Activated T-helper 17 cell treated with anti-CD3 and anti-CD28 coated beads, Interleukin-2, amount 50 U/mL, for 72 hours (primary cell): ENCODE data around the gene FMO3. TPM values are rescaled to one million over a fixed set of nuclear protein-coding genes. Genes with fewer than 3 reads are reported as not detected.

Experiments used
- ATAC-seq: fragments of 150-1000 bp; cut with Tn5 transposase; replicated peaks from 2 replicates; pipeline ENCODE4 v1.10.0; 2021; ENCODE audit warnings: mild to moderate bottlenecking, moderate library complexity
- H3K27ac Mint-ChIP-seq: one replicate; pipeline ENCODE4 v1.8.0; 2022; ENCODE audit warnings: mixed read lengths
- H3K27me3 Mint-ChIP-seq: one replicate; pipeline ENCODE4 v1.8.0; 2022; ENCODE audit warnings: mixed read lengths
- H3K36me3 Mint-ChIP-seq: one replicate; pipeline ENCODE4 v1.8.0; 2022; ENCODE audit warnings: low read depth, mild to moderate bottlenecking, mixed read lengths
- H3K4me1 Mint-ChIP-seq: one replicate; pipeline ENCODE4 v1.8.0; 2022; ENCODE audit warnings: mixed read lengths
- H3K4me3 Mint-ChIP-seq: one replicate; pipeline ENCODE4 v1.8.0; 2022; ENCODE audit warnings: mild to moderate bottlenecking, mixed read lengths
- H3K9me3 Mint-ChIP-seq: one replicate; pipeline ENCODE4 v1.8.0; 2022; ENCODE audit warnings: mixed read lengths
- total RNA-seq, 2 donors: library from RNA; stranded (reverse); gene quantifications; one replicate each; pipeline ENCODE4 v1.2.3, GENCODE V29; 2022

Gene FMO3
- total RNA-seq, 2 donors from 2014 or later: not detected

DNA sequence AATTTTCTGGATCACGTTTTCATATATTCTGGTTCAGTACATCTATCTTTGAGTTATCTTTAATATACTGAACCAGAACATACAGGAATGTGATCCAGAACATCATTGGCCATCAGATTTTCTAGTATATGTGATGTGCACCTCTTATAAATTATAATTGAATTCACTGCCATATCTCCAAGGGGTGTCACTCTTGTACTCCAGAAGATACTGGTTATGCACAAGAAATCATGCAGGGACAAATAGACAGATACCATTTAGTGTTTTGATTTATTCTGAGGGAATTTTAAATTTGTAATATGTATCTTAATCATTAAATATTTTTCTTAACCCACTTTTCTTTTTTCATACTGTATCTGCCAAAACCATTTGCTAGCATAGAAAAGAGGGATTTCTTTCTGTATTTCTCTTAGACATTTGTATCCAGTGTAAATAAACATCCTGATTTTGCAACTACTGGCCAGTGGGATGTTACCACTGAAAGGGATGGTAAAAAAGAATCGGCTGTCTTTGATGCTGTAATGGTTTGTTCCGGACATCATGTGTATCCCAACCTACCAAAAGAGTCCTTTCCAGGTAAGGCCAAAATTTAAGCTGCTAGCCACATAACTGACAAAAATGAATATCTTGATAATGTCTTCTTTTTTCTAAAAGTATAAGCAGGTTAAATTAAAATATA, 16.7 kb downstream of the FMO3 start:
- Mint-ChIP-seq H3K4me3 (no peak overlapping the region), H3K9me3 (no peaks in the 10 kb centered on the region), H3K27me3 (peaks cover 25% of the 10 kb centered on the region), H3K4me1 (no peaks in the 10 kb centered on the region), H3K27ac (no peak overlapping the region), H3K36me3 (no peaks in the 10 kb centered on the region)
- no peak for ATAC-seq

DNA sequence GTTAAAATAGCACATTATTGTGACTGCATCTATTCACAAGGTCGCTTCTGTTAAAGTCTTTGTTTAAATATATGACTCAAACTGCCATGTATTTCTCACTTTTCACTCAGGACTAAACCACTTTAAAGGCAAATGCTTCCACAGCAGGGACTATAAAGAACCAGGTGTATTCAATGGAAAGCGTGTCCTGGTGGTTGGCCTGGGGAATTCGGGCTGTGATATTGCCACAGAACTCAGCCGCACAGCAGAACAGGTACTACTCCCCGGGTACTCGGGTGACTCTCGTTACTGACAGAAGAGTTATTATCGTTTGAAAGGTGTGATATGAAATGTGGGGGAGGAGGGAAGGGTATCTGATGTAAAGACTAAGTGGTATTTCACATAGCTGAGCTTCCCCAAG, 17.3 kb downstream of the FMO3 start:
- Mint-ChIP-seq H3K4me3 (no peak overlapping the region), H3K9me3 (no peaks in the 10 kb centered on the region), H3K36me3 (no peaks in the 10 kb centered on the region), H3K27me3 (peaks cover 30% of the 10 kb centered on the region), H3K27ac (no peak overlapping the region), H3K4me1 (no peaks in the 10 kb centered on the region)
- no peak for ATAC-seq

DNA sequence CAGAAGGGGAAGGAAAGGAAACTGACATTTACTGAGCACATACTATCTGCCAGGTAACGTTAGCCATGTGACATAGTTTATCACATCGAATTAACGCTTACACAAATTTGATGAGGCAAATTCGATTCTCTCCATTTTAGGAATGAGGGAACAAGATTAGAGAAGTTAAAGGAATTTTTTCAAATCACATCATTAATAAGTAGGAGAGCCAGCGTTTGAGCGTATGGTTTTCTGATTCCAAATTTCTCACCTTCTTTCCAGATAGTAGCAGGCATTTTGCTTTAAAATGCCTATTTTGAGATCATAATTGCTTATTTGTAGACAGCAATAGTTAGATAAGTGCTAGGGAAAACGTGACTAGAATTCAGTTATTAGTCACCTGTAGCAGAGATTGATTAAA, 19.3 kb downstream of the FMO3 start:
- Mint-ChIP-seq H3K9me3 (no peaks in the 10 kb centered on the region), H3K4me1 (no peaks in the 10 kb centered on the region), H3K36me3 (no peaks in the 10 kb centered on the region), H3K27me3 (peaks cover 33% of the 10 kb centered on the region), H3K27ac (no peak overlapping the region), H3K4me3 (no peak overlapping the region)
- no peak for ATAC-seq

DNA sequence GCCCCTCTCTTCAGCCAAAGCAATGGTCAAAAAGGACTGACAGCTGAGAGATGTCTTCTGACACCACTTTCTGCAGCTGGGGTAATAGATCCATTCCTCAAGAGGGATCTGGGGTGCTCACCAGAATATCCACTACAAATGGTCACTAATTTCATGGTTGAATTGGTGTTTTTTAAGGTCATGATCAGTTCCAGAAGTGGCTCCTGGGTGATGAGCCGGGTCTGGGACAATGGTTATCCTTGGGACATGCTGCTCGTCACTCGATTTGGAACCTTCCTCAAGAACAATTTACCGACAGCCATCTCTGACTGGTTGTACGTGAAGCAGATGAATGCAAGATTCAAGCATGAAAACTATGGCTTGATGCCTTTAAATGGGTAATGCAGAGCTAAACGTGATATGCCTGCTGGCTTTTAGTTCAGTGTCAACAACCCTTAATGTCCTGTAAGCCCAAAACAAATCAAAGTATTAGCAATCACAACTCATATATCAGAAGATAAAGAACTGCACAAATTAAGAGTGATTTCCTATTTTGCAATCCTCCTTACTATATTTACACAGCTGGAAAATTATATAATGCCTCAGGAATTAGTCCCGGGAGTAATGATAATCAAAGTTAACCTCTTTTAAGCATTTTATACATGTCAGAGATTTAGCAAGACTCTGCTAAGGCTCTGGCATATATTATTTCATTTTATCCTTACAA, 20.1 kb downstream of the FMO3 start:
- no peaks in the 10 kb centered on the region for H3K36me3 Mint-ChIP-seq
- no peak overlapping the region for H3K4me3 Mint-ChIP-seq
- no peaks in the 10 kb centered on the region for H3K4me1 Mint-ChIP-seq
- peaks cover 36% of the 10 kb centered on the region for H3K27me3 Mint-ChIP-seq
- no peak for ATAC-seq
- H3K9me3 Mint-ChIP-seq: no peaks in the 10 kb centered on the region
- no peak overlapping the region for H3K27ac Mint-ChIP-seq

- Mint-ChIP-seq H3K4me3 (no peak overlapping the region), H3K36me3 (no peaks in the 10 kb centered on the region), H3K9me3 (no peaks in the 10 kb centered on the region), H3K4me1 (no peaks in the 10 kb centered on the region), H3K27ac (no peak overlapping the region), H3K27me3 (peaks cover 36% of the 10 kb centered on the region)
- no peak for ATAC-seq
Measured at GRCh38 chr1:171112119-171112518, 21.4 kb downstream of the FMO3 start.

DNA sequence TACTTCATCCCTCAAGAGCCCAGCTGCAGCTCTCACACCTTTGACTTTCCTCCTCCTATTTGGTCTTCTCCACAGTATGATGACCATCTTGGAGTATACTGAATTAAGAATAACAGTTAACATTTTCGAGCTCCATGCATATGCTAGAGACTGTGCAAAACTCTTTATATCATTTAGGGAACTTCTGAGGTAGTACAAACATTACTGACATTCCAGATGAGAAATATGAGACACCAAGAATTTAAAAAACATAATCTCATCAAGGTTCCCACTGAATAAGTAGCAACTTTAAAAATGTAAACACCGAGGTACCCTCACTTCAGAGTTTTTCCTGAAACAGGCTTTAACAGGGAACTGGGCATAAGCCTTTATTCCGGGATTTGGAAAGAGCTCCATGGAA, 22.7 kb downstream of the FMO3 start:
- H3K4me1 Mint-ChIP-seq: no peaks in the 10 kb centered on the region
- H3K27ac Mint-ChIP-seq: no peak overlapping the region
- peaks cover 38% of the 10 kb centered on the region for H3K27me3 Mint-ChIP-seq
- no peaks in the 10 kb centered on the region for H3K9me3 Mint-ChIP-seq
- H3K4me3 Mint-ChIP-seq: no peak overlapping the region
- H3K36me3 Mint-ChIP-seq: no peaks in the 10 kb centered on the region
- ATAC-seq: no peak

GRCh38 chr1:171115280-171115897, 24.7 kb downstream of the FMO3 start:
- peaks cover 31% of the 10 kb centered on the region for H3K27me3 Mint-ChIP-seq
- H3K4me3 Mint-ChIP-seq: no peak overlapping the region
- H3K4me1 Mint-ChIP-seq: no peaks in the 10 kb centered on the region
- ATAC-seq: no peak
- H3K9me3 Mint-ChIP-seq: no peaks in the 10 kb centered on the region
- no peaks in the 10 kb centered on the region for H3K36me3 Mint-ChIP-seq
- H3K27ac Mint-ChIP-seq: no peak overlapping the region

GRCh38 chr1:171116676-171117075, 26.0 kb downstream of the FMO3 start:
- Mint-ChIP-seq H3K27me3 (peaks cover 31% of the 10 kb centered on the region), H3K4me3 (no peak overlapping the region)

DNA sequence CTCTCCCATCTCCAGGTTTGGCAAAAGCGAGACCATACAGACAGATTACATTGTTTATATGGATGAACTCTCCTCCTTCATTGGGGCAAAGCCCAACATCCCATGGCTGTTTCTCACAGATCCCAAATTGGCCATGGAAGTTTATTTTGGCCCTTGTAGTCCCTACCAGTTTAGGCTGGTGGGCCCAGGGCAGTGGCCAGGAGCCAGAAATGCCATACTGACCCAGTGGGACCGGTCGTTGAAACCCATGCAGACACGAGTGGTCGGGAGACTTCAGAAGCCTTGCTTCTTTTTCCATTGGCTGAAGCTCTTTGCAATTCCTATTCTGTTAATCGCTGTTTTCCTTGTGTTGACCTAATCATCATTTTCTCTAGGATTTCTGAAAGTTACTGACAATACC, 26.4 kb downstream of the FMO3 start:
- no peak overlapping the region for H3K4me3 Mint-ChIP-seq
- H3K4me1 Mint-ChIP-seq: no peaks in the 10 kb centered on the region
- ATAC-seq: no peak
- H3K36me3 Mint-ChIP-seq: no peaks in the 10 kb centered on the region
- H3K27ac Mint-ChIP-seq: no peak overlapping the region
- H3K9me3 Mint-ChIP-seq: no peaks in the 10 kb centered on the region
- peaks cover 30% of the 10 kb centered on the region for H3K27me3 Mint-ChIP-seq

More at GRCh38 chr1:171116676-171117075, 26.0 kb downstream of the FMO3 start:
- no peaks in the 10 kb centered on the region for H3K4me1 Mint-ChIP-seq
- no peaks in the 10 kb centered on the region for H3K9me3 Mint-ChIP-seq
- H3K36me3 Mint-ChIP-seq: no peaks in the 10 kb centered on the region
- ATAC-seq: no peak
- H3K27ac Mint-ChIP-seq: no peak overlapping the region

- no peaks in the 10 kb centered on the region for H3K36me3 Mint-ChIP-seq
- no peak overlapping the region for H3K27ac Mint-ChIP-seq
- no peaks in the 10 kb centered on the region for H3K9me3 Mint-ChIP-seq
- H3K27me3 Mint-ChIP-seq: peaks cover 24% of the 10 kb centered on the region
- no peak for ATAC-seq
- no peak overlapping the region for H3K4me3 Mint-ChIP-seq
- H3K4me1 Mint-ChIP-seq: no peaks in the 10 kb centered on the region
Measured at GRCh38 chr1:171119648-171120047, 28.9 kb downstream of the FMO3 start.

DNA sequence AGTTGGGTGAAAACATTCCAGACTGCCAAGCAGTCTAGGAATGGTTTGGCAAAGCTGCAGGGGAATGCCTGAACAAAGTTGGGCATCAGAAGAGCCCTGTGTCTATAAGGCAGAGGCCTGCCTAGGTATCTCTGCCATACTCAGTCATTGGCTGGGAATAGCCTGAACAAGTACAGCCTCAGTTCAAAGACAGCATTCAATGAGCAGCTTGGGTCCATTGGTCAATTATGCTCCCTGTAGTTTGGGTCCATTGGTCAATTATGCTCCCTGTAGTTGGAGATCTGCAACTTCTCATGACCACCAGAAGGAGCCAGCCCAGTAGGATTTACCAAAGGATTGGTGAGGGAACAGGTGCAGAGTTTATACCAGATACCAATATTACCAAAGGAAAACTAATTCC, 31.6 kb downstream of the FMO3 start:
- no peak overlapping the region for H3K4me3 Mint-ChIP-seq
- ATAC-seq: no peak
- H3K27me3 Mint-ChIP-seq: peaks cover 22% of the 10 kb centered on the region
- H3K9me3 Mint-ChIP-seq: no peaks in the 10 kb centered on the region
- no peaks in the 10 kb centered on the region for H3K36me3 Mint-ChIP-seq
- no peaks in the 10 kb centered on the region for H3K4me1 Mint-ChIP-seq
- no peak overlapping the region for H3K27ac Mint-ChIP-seq

DNA sequence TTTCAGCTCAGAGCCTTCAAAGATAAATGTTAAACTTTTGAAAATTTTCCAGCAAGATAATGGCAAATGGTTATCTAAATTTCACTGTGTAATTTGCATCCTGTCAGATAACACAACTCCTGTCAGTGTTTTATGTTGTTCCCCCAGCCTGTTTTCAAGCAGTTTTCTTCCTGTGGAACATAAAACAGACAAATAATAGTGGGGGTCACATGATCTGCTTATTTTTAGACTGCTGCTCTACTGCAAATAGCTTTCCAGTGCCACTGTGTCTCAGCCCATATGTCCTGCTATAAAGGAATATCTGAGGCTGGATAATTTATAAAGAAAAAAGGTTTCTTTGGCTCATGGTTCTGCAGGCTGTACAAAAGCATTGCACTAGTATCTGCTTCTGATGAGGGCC, 32.2 kb downstream of the FMO3 start:
- Mint-ChIP-seq H3K4me3 (no peak overlapping the region), H3K4me1 (no peaks in the 10 kb centered on the region), H3K36me3 (no peaks in the 10 kb centered on the region), H3K9me3 (peaks cover 3% of the 10 kb centered on the region), H3K27ac (no peak overlapping the region), H3K27me3 (peaks cover 27% of the 10 kb centered on the region)
- no peak for ATAC-seq

- Mint-ChIP-seq H3K4me3 (no peak overlapping the region), H3K27me3 (peaks cover 21% of the 10 kb centered on the region), H3K9me3 (peaks cover 9% of the 10 kb centered on the region), H3K4me1 (no peaks in the 10 kb centered on the region), H3K36me3 (no peaks in the 10 kb centered on the region), H3K27ac (no peak overlapping the region)
- no peak for ATAC-seq
Measured at GRCh38 chr1:171126504-171126903, 35.8 kb downstream of the FMO3 start.

DNA sequence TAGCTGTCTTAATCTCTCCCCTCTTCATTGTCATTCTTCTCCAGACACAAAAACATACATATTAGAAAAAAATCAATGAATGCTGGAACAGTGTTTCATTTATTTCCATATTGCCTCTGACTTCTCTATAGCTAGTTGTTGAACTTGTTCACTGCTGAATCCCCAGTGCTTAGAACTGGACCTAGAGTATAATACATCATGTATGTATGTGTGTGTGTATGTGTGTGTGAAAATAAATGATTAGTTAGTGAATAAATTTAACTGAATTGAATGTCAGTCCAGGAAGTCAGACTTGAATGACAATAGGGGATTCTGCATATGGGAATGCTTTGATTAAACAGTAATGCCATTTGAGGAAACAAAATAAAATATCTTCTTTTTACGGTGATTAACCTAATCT, 36.4 kb downstream of the FMO3 start:
- no peak overlapping the region for H3K27ac Mint-ChIP-seq
- peaks cover 18% of the 10 kb centered on the region for H3K27me3 Mint-ChIP-seq
- peaks cover 9% of the 10 kb centered on the region for H3K9me3 Mint-ChIP-seq
- H3K4me1 Mint-ChIP-seq: no peaks in the 10 kb centered on the region
- no peak overlapping the region for H3K4me3 Mint-ChIP-seq
- ATAC-seq: no peak
- no peaks in the 10 kb centered on the region for H3K36me3 Mint-ChIP-seq

GRCh38 chr1:171127501-171127900, 36.8 kb downstream of the FMO3 start:
- Mint-ChIP-seq H3K4me1 (no peaks in the 10 kb centered on the region), H3K27ac (no peak overlapping the region), H3K36me3 (no peaks in the 10 kb centered on the region), H3K9me3 (peaks cover 9% of the 10 kb centered on the region), H3K27me3 (peaks cover 17% of the 10 kb centered on the region), H3K4me3 (no peak overlapping the region)
- no peak for ATAC-seq
